ENCODE data around the gene VEZF1.

GRCh38 chr17:57982452-57983170, 5.4 kb downstream of the VEZF1 start:
- TF ChIP-seq GATA2 (IDR thresholded peaks at IDR 0.05; ENCODE audit: insufficient read depth, insufficient read length, low read depth, low read length) (no peak), EZH2 (IDR thresholded peaks at IDR 0.05; ENCODE audit: borderline replicate concordance, low read depth, low read length, severe bottlenecking) (no peak), POLR2A (IDR thresholded peaks at IDR 0.05; ENCODE audit: low read depth, low read length) (no peak)

All from endothelial cell of umbilical vein (primary cell).